Measurements from ENCODE around the gene SYT1. TPM values are rescaled to one million over a fixed set of nuclear protein-coding genes. Genes with fewer than 3 reads are reported as not detected.
A peak's percentile ranks its signal among the peaks of the same experiment; 100 is the strongest.
"Not testable (repeated sequence)": the region's sequence is repeated elsewhere in the genome, so short reads cannot be mapped to it uniquely, and the experiment has no call there.

SYT1 gene
- total RNA-seq, 1 donor from 2014 or later = 8.4 TPM

DNA sequence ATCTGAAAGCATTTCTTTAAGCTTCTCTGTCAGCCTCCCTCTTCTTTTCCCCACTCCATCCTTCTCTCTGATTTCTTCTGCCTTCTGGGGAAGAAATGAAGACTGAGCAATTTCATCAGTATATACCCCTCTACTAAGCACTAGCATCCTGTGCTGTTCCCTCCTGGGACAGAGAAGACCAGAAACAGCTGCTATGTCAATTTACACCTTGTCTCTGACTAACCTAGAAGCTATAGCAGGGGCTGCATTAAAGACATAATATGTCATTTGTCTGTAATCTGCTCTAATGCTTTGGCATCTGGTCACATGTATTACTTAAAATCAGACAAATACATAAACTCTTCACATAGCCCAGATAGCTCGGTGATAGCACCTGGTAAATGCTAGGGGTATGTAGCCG lies 529.3 kb downstream of the SYT1 start:
- no peak for DNase-seq (ENCODE audit: low spot score)

DNA sequence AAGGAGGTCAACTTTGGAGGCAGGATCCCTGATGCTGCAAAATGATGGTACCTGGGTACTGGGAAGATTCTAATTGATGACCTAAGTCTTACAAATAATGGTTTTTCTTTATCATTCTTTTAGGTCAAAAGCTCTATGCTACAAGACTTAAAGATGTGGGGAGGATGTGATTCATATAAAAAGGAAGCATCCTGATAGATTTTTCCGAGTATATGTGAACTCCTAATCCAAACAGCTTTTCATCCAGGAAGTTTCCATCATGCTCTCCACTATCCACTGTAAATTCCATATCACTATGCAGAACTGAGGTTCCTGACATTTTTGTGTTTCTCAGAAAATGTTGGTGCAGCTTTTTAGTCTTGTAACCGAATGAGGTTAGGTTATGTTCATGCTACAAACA lies 533.0 kb downstream of the SYT1 start:
- no peak for DNase-seq (ENCODE audit: low spot score)

DNA sequence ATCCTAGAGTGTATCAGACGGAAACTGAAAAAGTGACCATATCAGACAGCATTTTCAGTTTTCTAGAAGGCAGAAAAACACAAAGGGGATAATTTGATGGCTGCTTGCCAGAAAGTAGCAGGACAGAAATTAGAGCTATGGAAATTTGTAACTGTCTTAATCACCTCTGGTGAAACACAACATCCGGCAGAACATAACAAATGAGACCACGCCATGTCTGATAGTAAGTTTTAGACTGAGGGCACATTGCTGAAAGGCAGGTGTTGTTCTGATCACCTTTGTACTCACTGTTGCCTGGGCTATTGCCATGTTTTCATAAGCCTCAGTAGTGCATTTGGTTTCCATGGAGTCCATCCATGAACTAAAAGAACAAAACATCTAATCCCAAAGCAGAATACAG lies 535.9 kb downstream of the SYT1 start:
- DNase-seq (ENCODE audit: low spot score) = no peak

DNA sequence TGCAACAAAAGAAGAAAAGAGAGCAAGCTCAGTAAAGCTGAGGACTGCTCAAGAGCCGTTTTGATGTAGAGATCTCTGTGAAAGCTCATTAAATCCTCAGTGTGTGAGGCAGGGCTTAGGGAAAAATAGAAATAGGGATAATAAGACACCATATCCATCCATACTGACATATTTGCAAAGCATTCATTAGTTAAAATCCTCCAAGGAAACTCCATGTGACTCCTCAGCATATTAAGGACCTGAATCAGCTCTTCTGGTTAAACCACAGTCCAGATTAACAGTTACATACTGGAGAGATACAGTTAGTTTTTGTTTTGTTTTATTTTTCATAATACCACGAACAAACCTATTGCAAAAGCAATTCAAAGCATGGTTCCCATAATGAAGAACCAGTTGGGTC lies 538.0 kb downstream of the SYT1 start:
- DNase-seq (ENCODE audit: low spot score) = peak; percentile 62

DNA sequence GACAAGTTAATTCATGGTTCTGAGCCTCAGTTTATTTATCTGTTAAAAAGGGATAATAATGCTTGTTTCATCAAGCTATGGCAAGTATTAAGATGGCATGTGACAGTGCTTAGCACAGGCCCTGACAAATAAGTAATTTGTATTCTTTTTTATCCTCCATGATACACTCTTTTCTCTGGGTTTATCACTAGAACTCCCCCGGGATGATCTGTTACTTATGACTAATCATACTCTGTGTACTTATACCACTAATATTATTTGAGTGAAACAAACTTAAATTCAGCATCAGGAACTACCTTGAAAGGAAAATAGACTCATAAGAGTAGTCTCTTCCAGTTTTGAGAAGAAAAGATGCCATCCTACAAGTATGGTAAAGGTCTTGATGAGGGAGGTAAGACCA lies 542.4 kb downstream of the SYT1 start:
- no peak for DNase-seq (ENCODE audit: low spot score)

DNA sequence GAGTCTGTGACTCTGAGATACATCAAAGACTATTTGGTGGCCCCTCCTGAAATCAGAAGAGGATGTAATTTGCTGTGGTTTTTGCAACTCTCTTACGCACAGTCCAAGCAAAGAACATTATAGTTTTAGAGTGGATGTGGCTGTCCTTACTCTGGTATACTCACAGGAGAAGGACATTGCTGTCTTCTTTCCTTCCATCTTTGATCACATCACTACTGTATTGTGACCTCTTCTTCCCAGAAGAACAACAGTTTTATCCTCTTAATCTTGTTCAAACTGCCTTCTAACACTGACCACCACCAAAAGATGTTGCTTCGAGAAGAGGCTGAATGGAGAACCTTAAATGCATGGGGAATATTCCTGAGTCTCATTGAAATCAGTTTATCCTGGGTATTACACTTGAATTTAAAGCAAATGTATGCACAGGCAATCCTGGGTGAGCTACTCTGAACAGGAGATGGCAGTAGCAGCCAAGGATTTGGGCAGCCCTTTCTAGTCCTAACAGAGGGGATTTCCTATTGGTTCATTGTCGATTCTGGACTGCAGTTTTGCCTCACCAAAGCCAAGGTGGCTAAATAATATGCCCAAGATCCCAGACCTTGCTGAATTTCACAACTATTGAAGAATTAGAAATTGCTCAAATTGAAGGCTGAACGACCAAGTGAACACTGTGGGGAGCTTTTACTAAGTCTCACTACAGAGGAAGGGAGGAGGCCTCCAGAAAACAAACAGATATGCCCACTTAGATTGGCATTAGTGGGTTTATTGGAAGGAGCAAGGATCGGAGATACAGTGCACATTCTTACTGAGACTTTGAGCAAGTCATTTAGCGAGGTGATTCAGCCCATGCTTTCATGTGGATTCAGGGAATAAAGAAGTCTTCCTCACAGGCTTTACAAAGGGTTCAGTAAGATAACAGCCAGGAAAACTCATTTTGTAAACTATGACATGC lies 543.4 kb downstream of the SYT1 start:
- DNase-seq (ENCODE audit: low spot score) = peak; percentile 90

DNA sequence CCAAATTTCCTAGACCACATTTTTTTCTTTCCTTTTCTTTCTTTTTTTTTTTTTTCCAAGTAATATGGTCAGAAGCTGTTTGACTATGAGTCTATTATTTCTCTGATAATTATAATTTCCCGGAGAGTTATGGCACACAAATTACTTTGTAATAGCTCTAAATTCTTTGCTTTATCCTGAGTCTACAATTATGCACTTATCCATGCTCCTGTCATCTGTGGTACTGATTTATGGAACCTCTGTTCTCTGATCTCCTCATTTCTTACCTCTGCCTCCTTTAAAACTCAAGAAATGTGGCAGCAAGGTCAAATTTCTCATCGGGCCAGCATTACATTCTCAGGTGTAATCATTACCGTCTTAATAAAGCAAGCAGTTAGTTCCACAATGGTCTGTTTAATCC lies 544.1 kb downstream of the SYT1 start:
- no peak for DNase-seq (ENCODE audit: low spot score)

DNA sequence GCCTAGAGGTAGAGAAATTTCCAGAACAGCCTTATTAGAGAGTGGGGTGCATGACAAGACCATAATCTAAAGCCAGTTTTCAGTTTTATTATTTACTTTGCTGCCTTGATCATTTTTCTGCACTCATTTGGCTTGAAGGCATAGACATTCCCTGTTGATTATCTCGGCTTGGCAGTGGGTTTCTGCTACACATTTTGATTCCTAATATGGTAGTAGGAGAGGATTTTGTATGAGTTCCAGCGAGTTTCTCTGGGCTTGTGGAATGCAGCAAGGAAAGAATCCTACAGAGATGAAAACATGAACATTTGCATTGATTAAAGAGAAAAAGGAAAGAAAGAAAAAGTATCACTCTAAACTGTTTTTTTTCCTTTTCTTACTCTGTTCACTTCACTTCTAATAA lies 545.0 kb downstream of the SYT1 start:
- DNase-seq (ENCODE audit: low spot score) = peak; percentile 96

DNA sequence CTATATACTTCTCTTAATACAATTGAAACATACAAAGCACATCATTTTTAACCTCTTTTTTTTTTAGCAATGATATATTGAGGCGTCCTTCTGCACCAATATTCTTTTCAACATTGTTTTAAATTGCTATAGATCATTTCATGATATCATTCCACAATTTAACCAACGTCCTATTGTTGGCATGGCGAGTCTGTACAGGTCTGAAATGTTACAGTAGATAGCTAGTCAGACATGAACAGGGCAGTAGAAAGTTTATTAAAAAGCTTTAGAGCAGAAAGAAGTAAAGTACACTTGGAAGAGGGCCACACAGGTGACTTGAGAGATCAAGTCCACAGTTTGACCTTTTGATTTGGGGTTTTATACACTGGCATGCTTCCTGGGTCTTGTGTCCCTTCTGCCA lies 547.2 kb downstream of the SYT1 start:
- no peak for DNase-seq (ENCODE audit: low spot score)

DNA sequence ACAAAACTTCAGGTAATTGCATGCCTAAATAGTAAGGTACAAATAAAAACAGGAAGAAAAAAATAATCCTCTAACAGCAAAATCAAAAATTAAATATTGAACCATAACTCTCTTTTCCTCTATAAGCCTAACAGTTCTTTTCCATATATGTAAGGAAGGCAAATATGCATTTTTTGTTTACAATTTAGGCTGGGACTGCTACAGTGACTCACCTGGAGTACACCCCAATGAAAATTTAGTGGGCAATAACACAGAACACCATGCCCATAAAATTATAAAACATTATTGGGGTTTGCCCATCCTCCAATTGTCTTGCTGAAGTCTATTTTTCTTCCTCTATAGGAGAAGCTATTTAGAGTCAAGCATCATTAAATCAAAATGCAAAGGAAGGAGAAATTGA lies 549.2 kb downstream of the SYT1 start:
- DNase-seq (ENCODE audit: low spot score) = no peak

DNA sequence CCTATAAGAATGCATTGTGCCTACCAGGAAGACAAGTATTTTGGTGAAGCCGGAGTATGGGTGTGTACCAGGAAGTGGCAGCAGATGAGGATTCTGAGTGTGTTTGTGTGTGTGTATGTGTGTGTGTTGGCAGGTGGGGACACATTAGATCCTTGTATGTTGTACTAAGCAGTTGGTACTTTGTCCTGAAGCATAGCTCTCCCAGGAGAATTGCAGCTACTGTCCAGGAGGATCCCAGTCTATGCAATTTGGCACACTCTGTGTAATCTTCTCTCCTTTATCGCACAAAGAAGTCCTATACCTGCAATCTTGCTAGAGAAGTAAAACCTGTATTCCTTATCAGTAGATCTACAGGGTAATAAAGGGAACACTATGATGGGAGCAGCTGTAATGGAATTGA lies 549.7 kb downstream of the SYT1 start:
- no peak for DNase-seq (ENCODE audit: low spot score)

DNA sequence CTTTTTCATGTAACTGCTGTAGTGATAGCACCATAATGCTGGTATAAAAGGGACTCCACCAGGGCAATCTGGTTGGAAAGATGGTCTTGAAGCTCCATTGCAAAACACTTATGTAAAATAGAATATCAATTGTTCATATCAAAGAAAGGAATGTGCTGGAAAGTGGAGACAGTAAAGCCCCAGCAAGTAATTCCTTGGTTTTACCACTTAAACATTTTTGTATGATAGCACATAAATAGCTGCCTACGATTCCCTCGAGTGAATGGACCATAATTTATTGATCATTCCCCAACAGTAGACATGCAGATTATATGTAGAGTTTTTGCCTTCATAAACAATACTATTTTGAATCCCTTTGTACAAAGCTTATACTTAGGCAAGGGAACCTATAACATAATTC lies 550.7 kb downstream of the SYT1 start:
- no peak for DNase-seq (ENCODE audit: low spot score)

DNA sequence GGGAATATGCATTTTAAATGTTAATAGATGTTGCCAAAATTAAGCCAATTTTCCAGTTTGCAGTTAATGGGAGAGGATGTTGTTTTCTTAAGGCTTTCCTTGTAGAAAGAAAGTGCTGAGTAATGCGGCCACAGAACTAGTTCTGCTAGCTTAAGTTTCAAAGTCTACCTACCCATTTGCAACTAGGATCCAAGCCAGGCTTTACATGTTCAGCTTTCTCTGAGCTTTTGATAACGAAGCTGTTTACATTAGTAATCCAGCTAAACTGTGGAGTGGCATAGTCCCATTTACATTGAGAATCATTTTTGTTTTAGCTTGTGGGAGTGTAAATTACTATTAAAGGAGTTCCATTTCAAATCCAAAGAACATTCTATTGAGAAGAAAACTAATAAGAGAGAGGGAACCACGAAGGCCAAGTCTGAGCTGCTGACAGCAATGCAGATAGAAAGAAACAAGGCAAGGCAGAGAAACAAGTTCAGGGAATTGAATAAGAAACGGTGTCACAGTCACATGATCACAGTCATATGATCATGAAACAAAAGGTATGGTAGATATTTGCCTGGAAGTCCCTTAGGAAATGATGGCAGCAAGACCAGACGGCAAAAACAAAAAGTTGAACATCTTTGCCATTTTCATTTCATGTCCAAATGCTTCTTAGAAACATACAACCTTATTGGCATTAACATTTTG lies 551.3 kb downstream of the SYT1 start:
- DNase-seq (ENCODE audit: low spot score) = peak; percentile 55

DNA sequence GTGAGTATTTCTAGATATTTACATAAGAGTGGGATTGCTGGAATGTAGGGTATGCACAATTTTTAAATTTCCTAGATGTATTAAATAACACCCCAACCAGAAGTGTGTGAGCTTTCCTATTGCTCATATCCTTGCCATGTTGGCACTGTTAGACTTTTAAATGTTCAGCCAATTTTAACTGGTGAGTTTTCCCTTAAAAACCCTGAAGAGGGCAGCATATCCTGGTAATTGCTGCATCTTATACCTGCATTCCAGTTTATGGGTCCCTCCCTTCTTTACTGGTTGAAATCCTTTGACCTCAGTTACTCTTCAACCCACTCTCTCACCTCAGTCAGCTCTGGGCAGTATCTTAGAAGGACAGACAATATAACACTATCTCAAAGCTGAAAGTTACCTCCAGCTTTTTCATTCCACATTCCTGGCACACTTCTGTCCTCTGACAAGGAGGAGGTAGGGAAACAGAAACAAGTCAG lies 555.6 kb downstream of the SYT1 start:
- DNase-seq (ENCODE audit: low spot score) = peak; percentile 68

DNA sequence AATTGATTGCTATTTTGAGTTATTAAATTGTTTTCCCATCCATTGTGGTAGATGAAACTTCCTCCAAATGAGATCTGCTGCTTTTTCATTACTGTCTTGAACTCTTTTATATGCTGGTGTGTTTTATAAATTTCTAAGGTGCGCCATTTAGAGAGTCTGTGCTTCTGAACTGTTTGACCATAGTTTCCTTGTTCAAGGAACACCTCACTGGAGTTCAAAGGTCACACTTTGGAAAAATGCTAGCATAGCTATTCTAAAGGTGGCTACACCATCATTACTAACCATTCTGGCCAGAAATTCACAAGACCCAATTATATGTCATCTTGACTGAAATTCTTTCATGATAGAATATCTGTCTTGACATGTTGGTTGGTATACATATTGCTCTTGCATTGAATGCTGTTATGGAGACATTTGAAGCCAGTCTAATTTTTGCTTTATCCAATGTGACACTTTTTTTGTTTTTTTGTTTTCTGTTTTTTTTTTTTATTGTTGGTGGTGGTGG lies 556.7 kb downstream of the SYT1 start:
- DNase-seq (ENCODE audit: low spot score) = no peak

DNA sequence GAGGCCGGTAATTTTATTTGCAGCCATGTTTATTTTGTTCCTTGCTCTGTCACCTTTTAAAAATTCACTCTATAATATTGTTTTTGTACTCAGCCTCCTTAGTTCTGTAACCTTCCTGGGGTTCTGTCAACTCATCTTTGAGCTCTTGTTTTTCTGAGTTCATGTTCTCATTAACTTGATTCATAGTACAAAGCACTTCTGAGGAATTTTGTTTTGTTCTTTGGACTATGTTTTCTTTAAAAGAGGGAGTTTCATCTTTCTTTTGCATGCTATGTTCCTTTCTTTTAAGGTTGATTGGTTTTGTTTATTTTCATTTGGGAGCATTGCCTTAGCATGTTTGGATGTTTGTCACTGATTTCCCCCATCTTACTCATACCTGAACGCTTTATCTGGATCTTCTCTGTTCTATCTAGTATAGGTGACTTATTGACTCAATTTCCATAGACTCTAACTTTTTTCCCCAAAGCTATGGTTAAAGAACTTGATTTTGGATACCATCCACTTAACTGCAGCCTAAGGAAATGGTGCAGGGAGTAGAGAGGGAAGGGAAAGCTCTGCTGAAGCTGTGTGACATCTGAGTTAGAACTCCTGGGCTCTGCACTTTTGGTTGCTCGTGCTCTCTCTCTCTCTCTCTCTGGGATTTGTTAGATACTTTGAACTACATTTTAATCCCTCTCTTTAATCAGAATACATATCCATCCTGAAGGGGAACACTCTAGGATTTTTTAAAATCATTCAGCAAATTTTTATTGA lies 557.7 kb downstream of the SYT1 start:
- no peak for DNase-seq (ENCODE audit: low spot score)

DNA sequence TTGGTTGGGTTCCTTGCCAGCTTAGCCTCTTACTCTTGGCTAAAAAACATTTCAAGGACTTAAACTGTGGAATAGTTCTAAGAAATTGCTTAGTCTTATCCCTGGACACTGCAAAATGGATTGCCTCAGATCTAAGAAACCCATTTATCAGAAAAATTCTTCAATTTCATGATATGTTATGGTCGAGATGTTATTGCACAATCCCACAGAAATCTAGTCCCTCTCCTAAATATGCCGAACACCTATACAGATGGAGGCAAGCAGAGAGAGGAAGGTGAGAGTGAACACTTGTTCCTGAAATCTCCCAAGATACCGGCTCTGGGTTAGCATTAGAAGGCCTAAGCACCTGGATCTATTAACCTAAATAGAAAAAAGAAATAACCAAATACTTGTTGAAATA lies 559.0 kb downstream of the SYT1 start:
- DNase-seq (ENCODE audit: low spot score) = no peak

DNA sequence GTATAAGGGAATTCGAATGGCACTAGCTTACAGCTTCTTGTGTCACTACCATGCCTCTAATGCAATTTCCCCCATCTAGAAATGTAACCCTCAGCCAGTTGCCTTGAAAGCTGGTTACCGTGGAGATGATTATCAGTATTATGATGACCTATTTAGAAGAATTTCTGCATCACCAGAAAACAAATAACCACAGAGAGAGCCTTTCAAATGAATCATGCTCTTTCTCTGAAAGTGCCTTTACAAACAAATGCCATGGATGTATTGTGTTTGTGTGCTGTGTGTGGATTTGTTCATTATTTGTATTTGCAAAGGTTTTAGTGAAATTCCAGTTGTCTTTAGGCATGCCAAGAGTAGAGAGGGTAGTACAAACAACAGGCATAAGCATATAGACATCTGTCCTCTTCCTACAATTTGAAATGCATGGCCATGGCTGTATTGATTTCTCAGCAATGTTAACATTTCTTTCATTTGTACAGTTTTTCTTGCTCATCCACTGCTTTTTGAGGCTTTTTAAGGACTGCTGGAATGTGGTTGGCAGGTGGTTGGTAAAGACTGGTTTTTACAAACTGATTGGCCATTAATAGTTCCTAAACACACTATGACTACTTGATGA lies 559.6 kb downstream of the SYT1 start:
- peak; percentile 57 for DNase-seq (ENCODE audit: low spot score)

DNA sequence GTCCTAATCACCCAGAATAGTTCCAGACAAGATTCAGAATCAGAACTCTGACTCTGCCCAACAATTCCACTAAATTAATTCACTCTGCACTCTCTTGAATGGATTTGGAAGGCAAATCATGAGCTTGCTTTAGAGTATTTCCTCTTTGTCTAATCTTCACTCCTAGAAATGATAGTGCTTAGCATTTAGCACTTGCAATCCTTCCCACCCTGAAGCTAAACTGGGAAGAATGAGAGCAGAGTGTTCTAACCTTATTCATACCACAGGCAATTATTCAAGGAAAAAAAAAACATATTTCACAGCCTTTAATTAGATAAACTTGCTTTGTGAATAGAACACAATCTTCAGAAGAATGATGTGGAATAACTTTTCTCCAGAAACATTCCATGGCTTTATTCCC lies 561.5 kb downstream of the SYT1 start:
- no peak for DNase-seq (ENCODE audit: low spot score)

DNA sequence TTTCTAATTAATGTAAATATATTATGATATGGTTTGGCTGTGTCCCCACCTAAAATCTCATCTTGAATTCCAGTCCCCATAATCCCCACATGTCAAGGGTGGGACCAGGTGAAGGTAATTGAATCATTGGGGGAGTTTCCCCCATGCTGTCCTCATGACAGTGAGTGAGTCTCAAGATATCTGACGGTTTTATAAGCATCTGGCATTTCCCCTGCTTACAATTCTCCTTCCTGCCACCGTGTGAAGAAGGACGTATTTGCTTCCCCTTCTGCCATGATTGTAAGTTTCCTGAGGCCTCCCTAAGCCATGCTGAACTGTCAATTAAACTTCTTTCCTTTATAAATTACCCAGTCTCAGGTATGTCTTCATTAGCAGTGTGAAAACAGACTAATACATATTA lies 562.2 kb downstream of the SYT1 start:
- DNase-seq (ENCODE audit: low spot score) = not testable (repeated sequence)

DNA sequence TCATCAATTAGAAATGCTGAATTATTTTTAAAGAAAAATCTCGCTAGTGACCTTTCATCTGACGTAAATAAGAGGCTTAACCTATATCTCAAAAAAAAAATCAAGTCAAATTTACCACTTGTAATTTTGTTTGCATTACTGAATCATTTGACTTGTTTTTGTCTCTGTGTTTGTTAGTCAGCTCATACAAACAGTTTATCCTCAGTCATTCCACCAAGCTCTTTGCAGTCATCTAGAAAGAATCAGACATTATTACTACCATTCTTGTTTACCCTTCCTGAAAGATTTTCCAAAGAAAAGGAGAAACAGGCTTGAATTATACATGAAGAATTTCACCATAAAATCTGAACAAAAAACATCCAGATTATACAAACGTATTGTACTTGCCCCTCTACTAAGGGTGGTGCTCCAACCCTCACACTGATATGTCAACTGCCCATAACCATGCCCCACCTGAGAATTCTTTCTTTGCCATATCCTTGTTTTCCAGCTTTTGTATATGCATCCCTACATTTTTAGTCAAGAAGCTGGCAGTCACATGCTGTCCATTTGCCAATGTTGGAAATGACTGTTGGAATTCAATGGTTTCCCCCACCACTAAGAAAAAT lies 569.0 kb downstream of the SYT1 start:
- DNase-seq (ENCODE audit: low spot score) = no peak

All from umbilical cord (tissue), 2 donors.